ENCODE measurements around the gene OR8I2.
"Not testable (repeated sequence)": the region's sequence is repeated elsewhere in the genome, so short reads cannot be mapped to it uniquely, and the experiment has no call there.

Gene OR8I2

DNA sequence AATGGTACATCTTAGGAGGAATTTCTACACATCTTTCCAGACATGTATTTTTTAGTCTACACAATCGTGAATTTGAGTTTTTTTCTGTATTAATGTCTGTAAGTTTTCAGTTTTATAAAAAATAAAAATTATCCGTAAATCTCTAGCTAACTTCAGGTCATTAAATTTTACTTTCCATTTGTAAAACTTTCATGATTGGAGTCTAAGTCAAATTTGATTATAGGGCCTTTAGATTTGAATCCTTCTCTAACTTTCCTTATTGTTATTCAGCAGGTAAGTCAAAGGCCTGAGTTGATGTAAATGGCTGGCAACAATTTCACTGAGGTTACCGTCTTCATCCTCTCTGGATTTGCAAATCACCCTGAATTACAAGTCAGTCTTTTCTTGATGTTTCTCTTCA is at the start of gene OR8I2:
Gene OR8I2, plus strand, starts transcription at position 301 of the 400 bp plus-strand sequence. Its CDS starts 0 bp downstream, at position 301.
- DNase-seq = no peak

DNA sequence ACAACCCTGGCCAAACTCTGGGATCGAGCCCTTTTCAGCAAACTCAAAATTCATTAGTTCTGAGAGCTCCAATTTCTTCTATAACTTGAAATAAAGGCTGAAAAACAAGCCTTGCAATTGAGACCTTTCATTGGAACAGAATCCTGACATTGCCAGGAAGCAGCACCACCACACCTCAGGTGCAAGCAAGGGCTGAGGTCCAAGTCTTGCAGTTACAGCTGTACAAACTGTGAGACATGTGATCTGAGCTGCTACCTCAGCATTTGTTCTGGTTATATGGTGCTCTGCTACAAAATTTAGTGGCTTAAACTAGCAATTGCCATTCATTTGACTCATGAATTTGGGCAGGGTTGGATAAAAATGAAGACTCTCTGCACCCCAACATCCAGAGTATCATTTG is 47.6 kb upstream of the OR8I2 start:
- no peak for DNase-seq

- no peak for DNase-seq
These were observed 44.6 kb upstream of the OR8I2 start for GRCh38 chr11:56048480-56048879.

DNA sequence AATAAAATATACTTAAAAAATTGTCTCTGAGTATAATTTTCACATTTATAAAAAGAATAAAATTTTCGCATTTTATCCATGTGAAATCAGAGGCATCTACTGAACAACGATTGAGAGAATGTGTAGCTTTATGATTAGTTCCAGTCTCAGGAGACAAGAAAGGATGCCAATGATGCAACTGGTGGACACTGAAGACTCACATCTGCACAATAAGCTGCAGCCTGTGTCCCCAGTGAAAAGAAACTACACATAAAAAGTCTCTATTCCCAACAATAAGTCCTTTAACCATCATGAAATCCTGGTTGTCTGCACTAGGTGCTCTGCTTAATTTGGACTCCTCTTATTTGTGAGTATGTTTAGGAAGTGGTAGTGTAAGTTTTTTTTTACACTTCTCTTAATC is 43.6 kb upstream of the OR8I2 start:
- DNase-seq = no peak

- DNase-seq = not testable (repeated sequence)
These were observed 36.7 kb upstream of the OR8I2 start for GRCh38 chr11:56056366-56056765.

GRCh38 chr11:56057661-56058237 is 35.4 kb upstream of the OR8I2 start:
- not testable (repeated sequence) for DNase-seq

DNA sequence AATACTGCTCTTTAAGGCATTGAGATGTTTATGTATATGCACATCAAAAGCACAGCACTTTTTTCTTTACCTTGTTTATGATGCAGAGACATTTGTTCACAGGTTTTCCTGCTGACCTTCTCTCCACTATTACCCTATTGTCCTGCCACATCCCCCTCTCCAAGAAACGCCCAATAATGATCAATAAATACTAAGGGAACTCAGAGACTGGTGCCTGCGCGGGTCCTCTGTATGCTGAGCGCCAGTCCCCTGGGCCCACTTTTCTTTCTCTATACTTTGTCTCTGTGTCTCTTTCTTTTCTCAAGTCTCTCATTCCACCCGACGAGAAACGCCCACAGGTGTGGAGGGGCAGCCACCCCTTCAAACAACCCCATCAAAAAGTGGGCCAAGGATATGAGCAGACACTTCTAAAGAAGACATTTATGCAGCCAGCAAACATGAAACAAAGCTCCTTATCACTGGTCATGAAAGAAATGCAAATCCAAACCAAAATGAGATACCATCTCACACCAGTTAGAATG is 34.8 kb upstream of the OR8I2 start:
- not testable (repeated sequence) for DNase-seq

GRCh38 chr11:56066980-56067379 is 26.1 kb upstream of the OR8I2 start:
- DNase-seq = no peak

- no peak for DNase-seq
These were observed 3.4 kb upstream of the OR8I2 start for GRCh38 chr11:56089697-56090096.

DNA sequence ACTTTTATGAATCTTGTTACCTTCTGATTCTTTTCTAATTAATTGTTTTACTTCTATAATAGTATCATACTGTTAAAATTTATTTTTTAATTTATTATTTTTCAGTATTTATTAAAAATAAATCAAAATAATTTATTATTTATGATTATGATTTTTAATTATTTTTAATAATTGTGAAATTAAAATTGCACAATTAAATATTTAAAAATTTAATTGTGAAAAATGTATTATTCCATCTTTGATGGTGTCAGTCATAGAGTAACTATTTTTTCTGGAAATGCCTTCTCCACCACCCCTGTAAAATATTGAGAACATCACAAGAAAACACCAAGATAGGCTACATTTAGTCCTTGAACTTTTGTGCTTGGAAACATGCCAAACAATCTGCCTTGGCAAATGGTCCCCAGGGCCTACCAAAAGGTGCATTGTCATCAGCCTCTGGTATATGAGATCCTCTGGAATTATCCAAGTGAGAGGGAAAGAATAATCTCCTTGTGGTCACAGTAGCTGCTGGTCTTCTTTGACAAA is 10.2 kb downstream of the OR8I2 start, which contains the start of gene OR8H2:
Gene OR8H2, plus strand, starts transcription at position 478 of the 528 bp plus-strand sequence. CDS start 1,356 bp downstream, outside the sequence.
- no peak for DNase-seq

DNA sequence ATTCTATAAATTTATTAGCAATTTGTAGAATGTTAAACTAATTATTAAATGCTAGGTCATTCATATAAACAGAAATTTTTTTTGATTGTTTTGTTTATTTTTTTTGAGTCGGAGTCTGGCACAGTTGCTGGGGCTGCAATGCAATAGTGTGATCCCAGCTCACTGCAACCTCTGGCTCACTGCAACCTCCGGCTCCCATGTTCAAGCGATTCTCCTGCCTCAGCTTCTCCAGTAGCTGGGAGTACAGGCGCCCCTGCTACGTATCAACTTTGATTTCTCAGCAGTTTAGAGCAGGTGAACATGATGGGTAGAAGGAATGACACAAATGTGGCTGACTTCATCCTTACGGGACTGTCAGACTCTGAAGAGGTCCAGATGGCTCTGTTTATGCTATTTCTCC is 29.0 kb downstream of the OR8I2 start, which contains the start of gene OR8H3:
Gene OR8H3, plus strand, starts transcription at position 301 of the 400 bp plus-strand sequence. Its CDS starts 0 bp downstream, at position 301.
- no peak for DNase-seq

DNA sequence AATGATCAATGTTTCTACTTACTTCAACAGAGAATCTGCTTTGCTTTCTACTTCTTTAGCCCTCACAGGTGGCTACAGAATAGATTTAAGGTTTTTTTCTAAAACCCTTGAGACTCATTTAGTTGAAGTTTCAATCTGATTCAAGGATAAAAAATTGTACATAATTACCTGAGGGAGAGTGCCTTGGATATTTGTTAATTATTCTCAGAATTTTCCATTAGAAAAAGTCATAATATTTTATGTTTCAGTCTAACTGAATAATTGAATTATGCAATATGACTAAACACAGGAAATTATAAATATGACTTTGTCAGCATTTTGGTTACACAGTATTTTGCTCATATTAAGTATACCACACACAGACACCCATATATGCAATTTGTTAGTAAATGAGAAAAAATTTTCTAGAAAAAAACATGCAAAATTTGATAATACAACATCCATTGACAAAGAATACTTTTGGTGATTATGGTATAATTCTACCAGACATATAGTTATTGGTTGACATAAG is 47.1 kb downstream of the OR8I2 start, which contains the start of gene OR8J3:
Gene OR8J3, minus strand, starts transcription at position 51 of the 511 bp plus-strand sequence. CDS start 2,483 bp downstream, outside the sequence.
- DNase-seq = no peak

DNA sequence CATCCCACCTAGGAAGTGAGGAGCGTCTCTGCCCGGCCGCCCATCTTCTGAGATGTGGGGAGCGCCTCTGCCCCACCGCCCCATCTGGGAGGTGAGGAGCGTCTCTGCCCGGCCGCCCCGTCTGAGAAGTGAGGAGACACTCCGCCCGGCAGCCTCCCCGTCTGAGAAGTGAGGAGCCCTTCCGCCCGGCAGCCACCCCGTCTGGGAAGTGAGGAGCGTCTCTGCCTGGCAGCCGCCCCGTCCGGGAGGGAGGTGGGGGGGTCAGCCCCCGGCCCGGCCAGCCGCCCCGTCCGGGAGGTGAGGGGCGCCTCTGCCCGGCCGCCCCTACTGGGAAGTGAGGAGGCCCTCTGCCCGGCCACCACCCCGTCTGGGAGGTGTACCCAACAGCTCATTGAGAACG is 50.6 kb downstream of the OR8I2 start:
- DNase-seq = not testable (repeated sequence)

Data from hematopoietic multipotent progenitor cell treated with erythropoietin and hydrocortisone succinate and interleukin-3 and kit ligand, for 6 days (in vitro differentiated cells).